HG03520 (cell line): ENCODE measurements around the gene RALGAPA1.

Source experiments
- ATAC-seq: cut with Tn5 transposase; IDR thresholded peaks from one replicate; pipeline ENCODE4 v1.9.1; 2021; ENCODE audit warnings: mild to moderate bottlenecking, moderate library complexity; ENCODE audit not compliant: unreplicated experiment

Gene RALGAPA1

DNA sequence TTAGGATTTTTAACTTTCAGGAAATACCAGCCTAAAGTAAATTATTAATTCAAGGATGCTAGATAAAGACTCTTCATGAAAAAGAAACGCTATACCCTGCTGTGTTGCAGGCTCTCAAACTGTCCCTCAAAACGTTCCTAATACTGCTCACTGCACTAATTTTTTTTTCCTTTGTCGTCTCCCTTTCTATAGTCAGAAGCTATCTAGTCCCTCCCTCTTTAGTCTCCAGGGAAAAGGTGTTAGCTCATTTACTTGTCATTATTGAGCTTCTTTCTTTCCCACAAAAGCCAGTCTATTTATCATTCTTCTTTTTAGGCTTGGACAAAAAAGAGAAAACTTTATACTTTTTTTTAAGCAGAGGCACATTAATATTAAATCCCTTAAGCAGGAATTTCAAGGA is 305.4 kb downstream of the RALGAPA1 start:
- ATAC-seq: no peak

DNA sequence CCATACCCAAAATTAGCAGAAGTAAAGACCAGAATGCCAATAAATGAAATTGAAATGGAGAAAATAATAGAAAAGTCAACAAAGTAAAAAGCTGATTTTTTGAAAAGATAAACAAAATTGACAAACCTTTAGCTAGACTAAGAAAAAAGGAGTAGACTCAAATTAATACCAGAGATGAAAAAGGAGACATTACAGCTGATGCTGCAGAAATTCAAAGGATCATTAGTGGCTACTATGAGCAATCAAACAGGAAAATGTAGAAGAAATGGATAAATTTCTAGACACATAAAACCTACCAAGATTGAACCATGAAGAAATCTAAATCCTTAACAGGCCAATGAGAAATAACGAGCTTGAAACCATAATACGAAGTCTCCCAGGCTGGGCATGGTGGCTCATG is 309.9 kb downstream of the RALGAPA1 start:
- no peak for ATAC-seq

DNA sequence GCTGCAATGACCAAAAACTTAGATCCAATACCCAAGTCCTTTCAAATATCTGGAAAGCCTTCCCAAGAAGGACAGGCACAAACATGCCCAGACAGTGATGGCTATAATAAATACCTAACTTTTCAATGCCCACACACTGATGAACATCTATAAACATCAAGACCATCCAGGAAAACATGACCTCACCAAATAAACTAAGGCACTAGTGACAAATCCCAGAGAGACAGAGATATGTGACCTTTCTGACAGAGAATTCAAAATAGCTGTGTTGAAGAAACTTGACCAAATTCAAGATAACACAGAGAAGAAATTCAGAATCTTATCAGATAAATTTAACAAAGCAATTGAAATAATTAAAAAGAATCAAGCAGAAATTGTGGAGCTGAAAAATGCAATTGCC is 313.8 kb downstream of the RALGAPA1 start:
- no peak for ATAC-seq

DNA sequence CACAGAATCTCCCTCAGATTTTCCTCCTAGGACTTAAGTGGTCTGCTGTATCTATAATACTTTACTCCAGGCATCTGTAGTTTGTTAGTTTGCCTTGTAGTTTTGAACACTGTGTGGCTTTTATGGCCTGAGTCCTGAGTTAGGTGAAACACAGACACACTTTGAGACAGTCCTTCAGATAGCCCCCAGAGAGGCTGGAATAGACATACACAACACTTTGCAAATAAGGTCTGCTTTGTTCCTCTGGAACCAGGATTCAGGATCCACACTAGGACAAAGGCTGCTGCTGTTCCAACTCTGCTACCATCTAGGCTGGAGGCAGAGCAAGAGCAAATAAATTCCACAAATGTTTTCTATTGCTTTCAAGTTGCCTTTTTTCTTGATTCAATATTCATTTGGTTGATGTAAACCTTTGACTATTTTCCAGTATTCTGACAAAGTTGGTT is 316.5 kb downstream of the RALGAPA1 start:
- ATAC-seq: no peak
